ENCODE results near the gene HOXB1. TPM values are rescaled to one million over a fixed set of nuclear protein-coding genes. Genes with fewer than 3 reads are reported as not detected.

HOXB1 gene
- total RNA-seq, 4 donors from 2014 or later = 0.19 TPM; not detected in 3

DNA sequence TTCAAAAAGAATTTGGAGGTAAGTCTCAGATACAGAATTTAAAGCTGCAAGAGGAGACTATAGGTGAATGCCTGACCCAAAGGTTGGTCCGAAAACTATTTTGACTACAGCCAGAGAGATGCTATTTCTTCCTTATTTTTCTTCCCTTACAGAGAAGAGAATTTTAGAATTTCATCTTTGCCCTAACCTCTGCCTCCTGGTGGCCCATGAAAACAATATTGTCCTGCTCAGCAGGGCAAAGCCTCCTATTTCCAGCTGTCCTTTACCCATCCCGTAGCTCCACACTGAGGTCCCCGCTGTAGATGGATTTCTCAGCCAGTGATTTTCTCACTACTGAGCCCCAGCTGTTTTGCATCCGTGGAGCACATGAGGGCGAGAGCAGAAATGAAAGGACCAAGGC, 24.6 kb downstream of the HOXB1 start:
- Histone ChIP-seq H3K36me3 (no peaks in the 10 kb centered on the region), H3K27ac (no peak overlapping the region), H3K27me3 (peaks cover 0 to 74% (median 2%) of the 10 kb centered on the region in 4 donors), H3K4me1 (peaks cover 0 to 4% (median 0%) of the 10 kb centered on the region in 3 donors), H3K9me3 (no peaks in the 10 kb centered on the region), H3K4me3 (no peak overlapping the region)
- TF ChIP-seq, protein P1, sequence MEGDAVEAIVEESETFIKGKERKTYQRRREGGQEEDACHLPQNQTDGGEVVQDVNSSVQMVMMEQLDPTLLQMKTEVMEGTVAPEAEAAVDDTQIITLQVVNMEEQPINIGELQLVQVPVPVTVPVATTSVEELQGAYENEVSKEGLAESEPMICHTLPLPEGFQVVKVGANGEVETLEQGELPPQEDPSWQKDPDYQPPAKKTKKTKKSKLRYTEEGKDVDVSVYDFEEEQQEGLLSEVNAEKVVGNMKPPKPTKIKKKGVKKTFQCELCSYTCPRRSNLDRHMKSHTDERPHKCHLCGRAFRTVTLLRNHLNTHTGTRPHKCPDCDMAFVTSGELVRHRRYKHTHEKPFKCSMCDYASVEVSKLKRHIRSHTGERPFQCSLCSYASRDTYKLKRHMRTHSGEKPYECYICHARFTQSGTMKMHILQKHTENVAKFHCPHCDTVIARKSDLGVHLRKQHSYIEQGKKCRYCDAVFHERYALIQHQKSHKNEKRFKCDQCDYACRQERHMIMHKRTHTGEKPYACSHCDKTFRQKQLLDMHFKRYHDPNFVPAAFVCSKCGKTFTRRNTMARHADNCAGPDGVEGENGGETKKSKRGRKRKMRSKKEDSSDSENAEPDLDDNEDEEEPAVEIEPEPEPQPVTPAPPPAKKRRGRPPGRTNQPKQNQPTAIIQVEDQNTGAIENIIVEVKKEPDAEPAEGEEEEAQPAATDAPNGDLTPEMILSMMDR (IDR thresholded peaks at IDR 0.05) = no peak
- no peak for TF ChIP-seq POLR2A (IDR thresholded peaks at IDR 0.05)
- intact Hi-C loops (cut with DNase I) = no loop called here
- WGBS, 2 donors = 84 to 88% methylated on average over 3 to 4 of the region's 5 CpGs
- DNase-seq = no peak

DNA sequence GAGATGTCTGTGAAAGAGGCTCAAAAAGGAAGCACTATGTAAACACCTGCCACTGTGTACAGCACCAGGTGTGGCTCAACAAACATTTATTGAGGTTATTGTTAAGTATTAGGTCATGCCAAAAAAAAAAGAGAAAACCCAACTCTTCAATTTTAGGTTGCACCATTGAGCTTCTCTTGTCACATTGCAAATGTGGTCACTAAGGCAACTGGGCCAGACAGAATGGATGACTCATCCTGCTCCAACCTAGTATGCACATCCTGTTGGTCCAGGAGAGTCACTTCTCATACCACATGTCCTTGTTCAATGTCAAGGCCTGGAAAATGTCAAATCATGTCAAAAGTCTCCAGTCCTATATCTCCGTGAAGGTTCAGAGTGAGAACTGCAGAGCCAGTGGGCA, 25.0 kb downstream of the HOXB1 start:
- no peak for DNase-seq
- no peaks in the 10 kb centered on the region for H3K9me3 ChIP-seq
- H3K27me3 ChIP-seq = peaks cover 0 to 78% (median 2%) of the 10 kb centered on the region in 4 donors
- no peak overlapping the region for H3K27ac ChIP-seq
- H3K4me3 ChIP-seq = no peak overlapping the region
- peaks cover 0 to 4% (median 0%) of the 10 kb centered on the region in 3 donors for H3K4me1 ChIP-seq
- no peak for TF ChIP-seq POLR2A (IDR thresholded peaks at IDR 0.05)
- TF ChIP-seq, protein P1 (IDR thresholded peaks at IDR 0.05) = no peak
- intact Hi-C loops (cut with DNase I) = no loop called here
- no peaks in the 10 kb centered on the region for H3K36me3 ChIP-seq
- 0 to 40% methylated on average over 1 of the region's 1 CpG for WGBS, 2 donors

DNA sequence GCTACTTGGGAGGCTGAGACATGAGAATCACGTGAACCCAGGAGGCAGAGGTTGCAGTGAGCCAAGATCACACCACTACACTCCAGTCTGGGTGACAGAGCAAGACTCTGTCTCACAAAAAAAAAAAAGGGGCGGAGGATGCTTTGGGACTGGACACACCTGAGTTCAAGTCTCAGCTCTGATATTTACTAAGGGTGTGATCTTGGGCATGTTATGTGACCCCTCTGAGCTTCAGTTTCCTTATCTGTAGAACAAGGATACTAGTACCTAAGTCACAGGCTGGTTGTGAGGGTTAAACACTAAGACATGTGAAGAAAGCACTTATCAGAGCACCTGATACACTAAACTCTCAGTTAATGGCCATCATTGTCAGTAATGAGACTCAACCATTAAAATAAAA, 25.9 kb downstream of the HOXB1 start:
- H3K9me3 ChIP-seq = no peaks in the 10 kb centered on the region
- peaks cover 0 to 4% (median 0%) of the 10 kb centered on the region in 3 donors for H3K4me1 ChIP-seq
- no peaks in the 10 kb centered on the region for H3K36me3 ChIP-seq
- H3K27me3 ChIP-seq = peaks cover 0 to 74% (median 2%) of the 10 kb centered on the region in 4 donors
- intact Hi-C loops (cut with DNase I) = no loop called here
- 88 to 100% methylated on average over 1 to 2 of the region's 2 CpGs for WGBS, 2 donors
- H3K4me3 ChIP-seq = no peak overlapping the region
- no peak overlapping the region for H3K27ac ChIP-seq
- TF ChIP-seq, protein P1 (IDR thresholded peaks at IDR 0.05) = no peak
- no peak for TF ChIP-seq POLR2A (IDR thresholded peaks at IDR 0.05)
- DNase-seq = no peak

DNA sequence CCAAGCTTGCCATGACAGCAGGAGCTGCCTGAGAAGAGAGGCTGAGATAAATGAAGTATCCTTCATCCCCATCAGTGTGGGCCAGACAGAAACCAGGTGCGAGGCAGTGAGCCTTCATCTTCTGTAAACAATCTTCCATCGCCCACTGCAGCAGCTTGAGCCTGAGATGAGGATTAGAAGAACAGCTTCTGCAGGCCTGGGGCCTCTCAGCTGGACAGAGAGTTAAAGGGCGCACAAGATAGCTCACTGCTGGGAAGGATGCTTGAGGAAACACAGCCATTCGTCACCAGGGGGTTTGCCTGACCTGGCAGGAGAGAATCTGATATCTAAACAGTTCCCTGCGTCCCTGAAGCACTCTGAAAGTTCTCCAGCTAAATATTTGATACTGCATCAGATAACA, 27.1 kb downstream of the HOXB1 start:
- Histone ChIP-seq H3K4me1 (peaks cover 0 to 4% (median 0%) of the 10 kb centered on the region in 3 donors), H3K27ac (no peak overlapping the region), H3K4me3 (no peak overlapping the region), H3K36me3 (no peaks in the 10 kb centered on the region), H3K27me3 (peaks cover 0 to 74% (median 2%) of the 10 kb centered on the region in 4 donors), H3K9me3 (no peaks in the 10 kb centered on the region)
- intact Hi-C loops (cut with DNase I) = no loop called here
- WGBS, 2 donors = 71 to 80% methylated on average over 1 to 5 of the region's 5 CpGs
- TF ChIP-seq POLR2A (IDR thresholded peaks at IDR 0.05) = no peak
- TF ChIP-seq, protein P1 (IDR thresholded peaks at IDR 0.05) = no peak
- no peak for DNase-seq

- Histone ChIP-seq H3K4me1 (peaks cover 0 to 4% (median 0%) of the 10 kb centered on the region in 3 donors), H3K36me3 (no peaks in the 10 kb centered on the region), H3K9me3 (no peaks in the 10 kb centered on the region), H3K4me3 (no peak overlapping the region), H3K27ac (no peak overlapping the region), H3K27me3 (peaks cover 0 to 74% (median 2%) of the 10 kb centered on the region in 4 donors)
- 61 to 68% methylated on average over 4 of the region's 4 CpGs for WGBS, 2 donors
- intact Hi-C loops (cut with DNase I) = no loop called here
- DNase-seq = no peak
- TF ChIP-seq, protein P1 (IDR thresholded peaks at IDR 0.05) = no peak
- TF ChIP-seq POLR2A (IDR thresholded peaks at IDR 0.05) = no peak
These were observed 27.9 kb downstream of the HOXB1 start for GRCh38 chr17:48502901-48503300.
